Nephron progenitor cell (in vitro differentiated cells): ENCODE data around the gene NOL9.

Experiments
- DNase-seq: peaks from one replicate; pipeline ENCODE4 v3.0.0; 2021
- H3K27ac Mint-ChIP-seq: 2 replicates; pipeline ENCODE4 v1.8.0; 2021; ENCODE audit warnings: mild to moderate bottlenecking, moderate library complexity, mixed read lengths
- H3K27me3 Mint-ChIP-seq: 2 replicates; pipeline ENCODE4 v1.8.0; 2021; ENCODE audit warnings: mild to moderate bottlenecking, low read depth, mixed read lengths; ENCODE audit not compliant: poor library complexity
- H3K36me3 Mint-ChIP-seq: 2 replicates; pipeline ENCODE4 v1.8.0; 2021; ENCODE audit warnings: low read depth, mixed read lengths
- H3K4me1 Mint-ChIP-seq: 2 replicates; pipeline ENCODE4 v1.8.0; 2021; ENCODE audit warnings: mixed read lengths
- H3K4me3 Mint-ChIP-seq: 2 replicates; pipeline ENCODE4 v1.8.0; 2021; ENCODE audit warnings: mild to moderate bottlenecking, moderate library complexity, mixed read lengths
- H3K9me3 Mint-ChIP-seq: 2 replicates; pipeline ENCODE4 v1.8.0; 2021; ENCODE audit warnings: mild to moderate bottlenecking, moderate library complexity, mixed read lengths
- TF ChIP-seq, protein P1 (sequence below): fragments of 200-600 bp; sonication (generic); IDR thresholded peaks from 2 replicates; pipeline ENCODE4 v1.5.0; 2021; ENCODE audit warnings: antibody characterized with exemption

NOL9 gene

DNA sequence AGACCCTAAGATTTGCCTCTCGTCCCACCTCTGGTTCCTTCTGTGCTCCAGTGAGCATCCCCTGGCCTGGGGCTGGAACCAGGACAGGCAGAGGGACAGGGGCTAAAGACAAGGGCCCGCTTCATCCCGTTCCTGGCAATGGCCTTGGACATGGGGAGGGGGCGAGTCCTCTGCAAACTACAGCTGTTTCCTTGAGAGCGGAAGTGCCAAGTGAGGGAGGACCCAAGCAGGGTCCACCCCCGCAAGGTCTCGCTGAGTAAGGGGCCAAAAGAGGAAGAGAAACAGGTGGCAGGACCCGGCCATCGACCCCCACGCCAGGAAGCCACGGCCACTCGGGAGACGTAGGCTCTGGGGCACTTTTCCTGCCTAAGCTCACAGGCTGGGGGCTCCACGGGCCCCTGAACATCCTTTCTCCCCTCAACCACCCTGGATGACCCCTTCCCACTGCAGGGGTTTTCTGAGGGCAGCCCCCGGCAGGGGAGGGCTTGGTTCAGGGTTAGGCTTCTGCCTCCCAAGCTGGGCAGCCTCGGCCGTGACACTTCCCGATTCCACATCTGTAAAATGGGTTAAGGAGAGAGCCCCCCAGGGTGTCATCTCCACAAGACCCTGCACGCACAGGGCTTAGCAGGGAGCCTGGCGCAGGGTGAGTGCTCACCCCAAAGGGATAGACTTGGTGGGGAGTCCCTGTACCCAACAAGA, 44.9 kb downstream of the NOL9 start:
- peaks cover 37% of the 10 kb centered on the region for H3K4me1 Mint-ChIP-seq
- H3K36me3 Mint-ChIP-seq: no peaks in the 10 kb centered on the region
- no peak for DNase-seq
- peaks cover 2% of the 10 kb centered on the region for H3K27me3 Mint-ChIP-seq
- H3K27ac Mint-ChIP-seq: no peak overlapping the region
- TF ChIP-seq, protein P1, sequence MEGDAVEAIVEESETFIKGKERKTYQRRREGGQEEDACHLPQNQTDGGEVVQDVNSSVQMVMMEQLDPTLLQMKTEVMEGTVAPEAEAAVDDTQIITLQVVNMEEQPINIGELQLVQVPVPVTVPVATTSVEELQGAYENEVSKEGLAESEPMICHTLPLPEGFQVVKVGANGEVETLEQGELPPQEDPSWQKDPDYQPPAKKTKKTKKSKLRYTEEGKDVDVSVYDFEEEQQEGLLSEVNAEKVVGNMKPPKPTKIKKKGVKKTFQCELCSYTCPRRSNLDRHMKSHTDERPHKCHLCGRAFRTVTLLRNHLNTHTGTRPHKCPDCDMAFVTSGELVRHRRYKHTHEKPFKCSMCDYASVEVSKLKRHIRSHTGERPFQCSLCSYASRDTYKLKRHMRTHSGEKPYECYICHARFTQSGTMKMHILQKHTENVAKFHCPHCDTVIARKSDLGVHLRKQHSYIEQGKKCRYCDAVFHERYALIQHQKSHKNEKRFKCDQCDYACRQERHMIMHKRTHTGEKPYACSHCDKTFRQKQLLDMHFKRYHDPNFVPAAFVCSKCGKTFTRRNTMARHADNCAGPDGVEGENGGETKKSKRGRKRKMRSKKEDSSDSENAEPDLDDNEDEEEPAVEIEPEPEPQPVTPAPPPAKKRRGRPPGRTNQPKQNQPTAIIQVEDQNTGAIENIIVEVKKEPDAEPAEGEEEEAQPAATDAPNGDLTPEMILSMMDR: no peak
- no peak overlapping the region for H3K4me3 Mint-ChIP-seq
- no peaks in the 10 kb centered on the region for H3K9me3 Mint-ChIP-seq

DNA sequence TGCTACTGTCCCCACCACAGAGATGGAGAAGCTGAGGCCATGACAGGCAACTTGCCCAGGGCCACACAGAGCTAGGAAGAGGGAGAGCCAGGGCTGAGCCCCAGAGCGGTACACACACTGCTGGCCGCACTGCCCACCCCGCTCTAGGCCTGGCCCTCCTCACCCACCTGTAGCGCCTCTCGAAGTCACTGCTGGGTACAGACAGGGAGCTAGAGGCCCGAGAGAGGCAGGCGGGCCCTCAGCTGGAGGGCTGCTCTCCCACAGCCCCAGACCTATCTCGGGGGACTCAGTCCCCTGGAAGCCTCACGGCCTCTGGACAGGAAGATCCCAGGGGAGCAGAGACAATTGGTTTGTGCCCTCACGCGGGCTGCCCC, 45.5 kb downstream of the NOL9 start:
- H3K4me3 Mint-ChIP-seq: no peak overlapping the region
- no peaks in the 10 kb centered on the region for H3K36me3 Mint-ChIP-seq
- no peaks in the 10 kb centered on the region for H3K9me3 Mint-ChIP-seq
- no peak overlapping the region for H3K27ac Mint-ChIP-seq
- H3K4me1 Mint-ChIP-seq: peaks cover 38% of the 10 kb centered on the region
- TF ChIP-seq, protein P1: no peak
- H3K27me3 Mint-ChIP-seq: peaks cover 4% of the 10 kb centered on the region
- no peak for DNase-seq

DNA sequence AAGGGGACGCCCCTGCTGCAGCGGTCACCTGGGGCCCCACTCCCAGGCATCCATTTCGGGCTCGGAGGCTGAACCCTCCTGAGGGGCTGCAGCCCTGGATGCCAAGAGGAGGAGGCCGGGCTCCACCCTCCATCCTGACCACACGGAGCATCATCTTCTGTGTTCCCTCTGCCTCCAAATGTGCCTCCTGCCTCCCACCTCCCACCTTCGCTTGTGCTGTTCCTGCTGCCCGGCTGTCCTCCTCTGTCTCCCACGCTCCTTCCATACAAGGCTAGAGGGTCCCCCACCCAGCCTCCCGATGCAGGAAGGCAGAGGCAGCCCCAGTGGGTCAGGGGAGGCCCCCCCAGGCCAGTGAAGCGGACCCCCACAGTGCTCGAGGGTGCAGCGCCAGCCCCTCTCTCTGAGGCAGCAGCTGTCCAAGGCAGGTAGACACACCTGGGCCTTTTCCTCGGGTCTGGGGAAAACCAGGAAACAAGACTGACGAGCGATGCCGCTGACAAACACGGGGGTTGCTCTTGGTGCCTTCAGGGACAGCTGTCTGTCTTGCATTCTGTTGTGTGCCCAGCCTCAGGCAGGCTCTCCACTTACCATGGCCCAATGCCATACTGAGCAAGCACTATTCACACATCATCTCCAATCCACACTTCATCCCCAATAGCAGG, 46.0 kb downstream of the NOL9 start:
- Mint-ChIP-seq H3K4me1 (peaks cover 38% of the 10 kb centered on the region), H3K36me3 (no peaks in the 10 kb centered on the region), H3K27me3 (peaks cover 4% of the 10 kb centered on the region), H3K4me3 (no peak overlapping the region), H3K27ac (no peak overlapping the region), H3K9me3 (no peaks in the 10 kb centered on the region)
- DNase-seq: no peak
- TF ChIP-seq, protein P1: no peak

DNA sequence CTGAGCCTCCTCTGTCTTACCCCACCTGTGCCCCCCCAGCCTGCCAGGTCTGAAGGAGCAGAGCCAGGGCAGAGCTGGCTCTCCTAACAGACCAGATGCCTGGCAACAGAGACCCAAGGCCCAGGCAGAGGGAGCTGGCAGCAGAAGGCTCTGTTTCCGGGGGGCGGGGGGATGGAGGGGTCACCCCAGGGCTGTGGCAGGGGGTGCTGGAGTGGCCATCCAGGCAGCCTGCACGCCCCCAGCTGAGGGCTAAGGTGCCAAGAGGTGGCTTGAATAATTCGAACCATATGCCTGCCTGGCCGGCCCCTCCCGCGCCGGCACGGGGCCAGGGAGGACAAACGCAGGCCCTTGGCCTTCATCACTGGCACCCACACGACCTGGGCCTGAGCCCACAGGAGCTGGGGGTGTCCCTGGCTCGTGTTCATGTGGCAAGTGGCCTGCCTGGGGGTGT, 46.8 kb downstream of the NOL9 start:
- no peak overlapping the region for H3K4me3 Mint-ChIP-seq
- H3K27ac Mint-ChIP-seq: no peak overlapping the region
- no peak for DNase-seq
- TF ChIP-seq, protein P1: no peak
- H3K36me3 Mint-ChIP-seq: no peaks in the 10 kb centered on the region
- no peaks in the 10 kb centered on the region for H3K9me3 Mint-ChIP-seq
- peaks cover 4% of the 10 kb centered on the region for H3K27me3 Mint-ChIP-seq
- peaks cover 31% of the 10 kb centered on the region for H3K4me1 Mint-ChIP-seq

DNA sequence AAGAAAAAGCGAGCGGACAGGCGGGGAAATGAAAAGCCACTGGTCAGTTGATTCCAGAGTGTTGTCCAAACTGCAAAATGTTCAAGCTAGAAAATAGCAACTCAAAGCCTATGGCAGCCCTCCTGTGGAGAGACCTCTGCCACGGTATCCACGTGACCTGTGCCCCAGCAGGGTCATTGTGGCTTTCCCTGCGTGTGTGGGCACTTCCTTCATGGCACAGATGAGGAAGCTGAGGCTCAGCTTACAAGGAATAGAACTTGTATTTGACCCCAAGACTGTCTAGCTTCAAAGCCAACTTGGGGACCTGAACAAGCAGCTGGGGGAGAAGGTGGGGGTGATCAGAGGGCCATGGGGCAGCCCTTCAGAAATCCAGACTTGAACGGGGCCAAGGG, 47.3 kb downstream of the NOL9 start:
- TF ChIP-seq, protein P1: no peak
- Mint-ChIP-seq H3K9me3 (no peaks in the 10 kb centered on the region), H3K27ac (peak overlapping the region; percentile 58), H3K27me3 (peaks cover 4% of the 10 kb centered on the region), H3K4me1 (peaks cover 28% of the 10 kb centered on the region), H3K4me3 (no peak overlapping the region), H3K36me3 (no peaks in the 10 kb centered on the region)
- no peak for DNase-seq
